Testis (tissue), 2 donors: ENCODE measurements around the gene TRIM9.

Experiments
- POLR2A ChIP-seq: fragments of 450-650 bp; IDR thresholded peaks from one replicate; pipeline ENCODE4 v1.6.1; 2017; ENCODE audit warnings: antibody characterized with exemption, mild to moderate bottlenecking, moderate library complexity
- TF ChIP-seq, protein P1 (sequence below), 3 experiments: fragments of 450-650 bp in 2 of 3; fragments of 200-600 bp in 1 of 3; sonication (generic) in 1 of 3; IDR thresholded peaks; one replicate each; pipeline ENCODE4 v1.5.1; 2016 to 2019; ENCODE audit warnings: antibody characterized with exemption in 3 of 3, mild to moderate bottlenecking in 2 of 3, moderate library complexity in 1 of 3

DNA sequence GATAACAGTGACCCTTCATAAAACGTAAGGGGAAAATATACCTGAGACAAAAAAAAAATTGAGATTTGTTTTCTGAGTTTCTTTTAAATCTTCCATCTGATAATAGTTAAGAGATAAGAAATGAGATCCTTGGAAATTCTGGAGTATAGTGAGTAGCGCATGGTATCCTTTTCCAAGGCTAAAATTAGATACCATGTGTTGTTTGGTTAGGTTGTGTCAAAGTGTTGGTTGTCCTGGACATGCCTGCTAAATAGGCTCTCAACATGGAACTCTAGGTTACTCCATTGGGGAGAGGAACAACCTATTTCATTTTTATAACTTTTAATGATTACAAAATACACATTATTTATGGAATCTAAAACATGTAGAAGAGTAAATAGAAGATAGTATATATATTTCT, 165.4 kb downstream of the TRIM9 start:
- TF ChIP-seq, protein P1, sequence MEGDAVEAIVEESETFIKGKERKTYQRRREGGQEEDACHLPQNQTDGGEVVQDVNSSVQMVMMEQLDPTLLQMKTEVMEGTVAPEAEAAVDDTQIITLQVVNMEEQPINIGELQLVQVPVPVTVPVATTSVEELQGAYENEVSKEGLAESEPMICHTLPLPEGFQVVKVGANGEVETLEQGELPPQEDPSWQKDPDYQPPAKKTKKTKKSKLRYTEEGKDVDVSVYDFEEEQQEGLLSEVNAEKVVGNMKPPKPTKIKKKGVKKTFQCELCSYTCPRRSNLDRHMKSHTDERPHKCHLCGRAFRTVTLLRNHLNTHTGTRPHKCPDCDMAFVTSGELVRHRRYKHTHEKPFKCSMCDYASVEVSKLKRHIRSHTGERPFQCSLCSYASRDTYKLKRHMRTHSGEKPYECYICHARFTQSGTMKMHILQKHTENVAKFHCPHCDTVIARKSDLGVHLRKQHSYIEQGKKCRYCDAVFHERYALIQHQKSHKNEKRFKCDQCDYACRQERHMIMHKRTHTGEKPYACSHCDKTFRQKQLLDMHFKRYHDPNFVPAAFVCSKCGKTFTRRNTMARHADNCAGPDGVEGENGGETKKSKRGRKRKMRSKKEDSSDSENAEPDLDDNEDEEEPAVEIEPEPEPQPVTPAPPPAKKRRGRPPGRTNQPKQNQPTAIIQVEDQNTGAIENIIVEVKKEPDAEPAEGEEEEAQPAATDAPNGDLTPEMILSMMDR (IDR thresholded peaks at IDR 0.05) = no peak
- TF ChIP-seq POLR2A = no peak
